ENCODE results near the gene SYNE3. TPM values are rescaled to one million over a fixed set of nuclear protein-coding genes. Genes with fewer than 3 reads are reported as not detected.

The SYNE3 gene
- total RNA-seq, 2 experiments from 2014 or later: 38.0 to 38.8 TPM

GRCh38 chr14:95533822-95534221, 17.4 kb upstream of the SYNE3 start:
- Mint-ChIP-seq H3K27ac (peak overlapping the region; percentile 97), H3K27me3 (no peaks in the 10 kb centered on the region), H3K36me3 (peaks cover 39% of the 10 kb centered on the region), H3K4me1 (peaks cover 57% of the 10 kb centered on the region), H3K4me3 (peak overlapping the region; percentile 98), H3K9me3 (no peaks in the 10 kb centered on the region)
- no peak for DNase-seq

GRCh38 chr14:95533391-95533821, 17.0 kb upstream of the SYNE3 start:
- DNase-seq: no peak
- peak overlapping the region; percentile 98 for H3K4me3 Mint-ChIP-seq
- H3K27ac Mint-ChIP-seq: peak overlapping the region; percentile 97
- peaks cover 39% of the 10 kb centered on the region for H3K36me3 Mint-ChIP-seq
- no peaks in the 10 kb centered on the region for H3K27me3 Mint-ChIP-seq
- H3K4me1 Mint-ChIP-seq: peaks cover 53% of the 10 kb centered on the region
- H3K9me3 Mint-ChIP-seq: no peaks in the 10 kb centered on the region

- peaks cover 39% of the 10 kb centered on the region for H3K36me3 Mint-ChIP-seq
- H3K4me3 Mint-ChIP-seq: peak overlapping the region; percentile 98
- H3K27me3 Mint-ChIP-seq: no peaks in the 10 kb centered on the region
- H3K4me1 Mint-ChIP-seq: peaks cover 49% of the 10 kb centered on the region
- no peak for DNase-seq
- H3K9me3 Mint-ChIP-seq: no peaks in the 10 kb centered on the region
- H3K27ac Mint-ChIP-seq: peak overlapping the region; percentile 65
These were observed 15.5 kb upstream of the SYNE3 start for GRCh38 chr14:95531969-95532368.

GRCh38 chr14:95531473-95531872, 15.0 kb upstream of the SYNE3 start:
- H3K9me3 Mint-ChIP-seq: no peaks in the 10 kb centered on the region
- no peak overlapping the region for H3K27ac Mint-ChIP-seq
- H3K4me1 Mint-ChIP-seq: peaks cover 49% of the 10 kb centered on the region
- H3K27me3 Mint-ChIP-seq: no peaks in the 10 kb centered on the region
- peaks cover 39% of the 10 kb centered on the region for H3K36me3 Mint-ChIP-seq
- H3K4me3 Mint-ChIP-seq: peak overlapping the region; percentile 8
- DNase-seq: no peak

- Mint-ChIP-seq H3K36me3 (peaks cover 36% of the 10 kb centered on the region), H3K27me3 (no peaks in the 10 kb centered on the region), H3K4me3 (peak overlapping the region; percentile 56), H3K27ac (peak overlapping the region; percentile 17), H3K9me3 (no peaks in the 10 kb centered on the region), H3K4me1 (peaks cover 49% of the 10 kb centered on the region)
- no peak for DNase-seq
These were observed 14.2 kb upstream of the SYNE3 start for GRCh38 chr14:95530473-95531276.

- Mint-ChIP-seq H3K36me3 (peaks cover 33% of the 10 kb centered on the region), H3K27ac (peak overlapping the region; percentile 52), H3K4me1 (peaks cover 62% of the 10 kb centered on the region), H3K27me3 (no peaks in the 10 kb centered on the region), H3K9me3 (no peaks in the 10 kb centered on the region), H3K4me3 (no peak overlapping the region)
- DNase-seq: no peak
These were observed 12.8 kb upstream of the SYNE3 start for GRCh38 chr14:95529216-95529615.

- H3K4me3 Mint-ChIP-seq: peak overlapping the region; percentile 29
- peaks cover 19% of the 10 kb centered on the region for H3K36me3 Mint-ChIP-seq
These were observed 11.0 kb upstream of the SYNE3 start for GRCh38 chr14:95527387-95528002.

GRCh38 chr14:95526483-95527386, 10.3 kb upstream of the SYNE3 start:
- H3K4me3 Mint-ChIP-seq: peak overlapping the region; percentile 29
- H3K27ac Mint-ChIP-seq: peak overlapping the region; percentile 93

More at GRCh38 chr14:95527387-95528002, 11.0 kb upstream of the SYNE3 start:
- no peaks in the 10 kb centered on the region for H3K9me3 Mint-ChIP-seq
- H3K27ac Mint-ChIP-seq: peak overlapping the region; percentile 93
- DNase-seq: no peak
- H3K4me1 Mint-ChIP-seq: peaks cover 71% of the 10 kb centered on the region
- no peaks in the 10 kb centered on the region for H3K27me3 Mint-ChIP-seq

GRCh38 chr14:95525999-95526398, 9.5 kb upstream of the SYNE3 start:
- H3K4me3 Mint-ChIP-seq: no peak overlapping the region
- peak overlapping the region; percentile 99 for H3K27ac Mint-ChIP-seq
- H3K4me1 Mint-ChIP-seq: peaks cover 68% of the 10 kb centered on the region

More at GRCh38 chr14:95526483-95527386, 10.3 kb upstream of the SYNE3 start:
- Mint-ChIP-seq H3K27me3 (no peaks in the 10 kb centered on the region), H3K9me3 (no peaks in the 10 kb centered on the region), H3K4me1 (peaks cover 71% of the 10 kb centered on the region), H3K36me3 (peaks cover 16% of the 10 kb centered on the region)
- no peak for DNase-seq

GRCh38 chr14:95524706-95525512, 8.5 kb upstream of the SYNE3 start:
- H3K9me3 Mint-ChIP-seq: no peaks in the 10 kb centered on the region
- peak overlapping the region; percentile 99 for H3K27ac Mint-ChIP-seq
- peak overlapping the region; percentile 77 for H3K4me3 Mint-ChIP-seq
- H3K27me3 Mint-ChIP-seq: no peaks in the 10 kb centered on the region
- peaks cover 7% of the 10 kb centered on the region for H3K36me3 Mint-ChIP-seq
- DNase-seq: no peak
- peaks cover 63% of the 10 kb centered on the region for H3K4me1 Mint-ChIP-seq

More at GRCh38 chr14:95525999-95526398, 9.5 kb upstream of the SYNE3 start:
- Mint-ChIP-seq H3K9me3 (no peaks in the 10 kb centered on the region), H3K36me3 (peaks cover 13% of the 10 kb centered on the region), H3K27me3 (no peaks in the 10 kb centered on the region)
- no peak for DNase-seq

- Mint-ChIP-seq H3K9me3 (no peaks in the 10 kb centered on the region), H3K36me3 (peaks cover 4% of the 10 kb centered on the region), H3K27ac (peak overlapping the region; percentile 99), H3K4me1 (peaks cover 73% of the 10 kb centered on the region), H3K27me3 (no peaks in the 10 kb centered on the region), H3K4me3 (peak overlapping the region; percentile 77)
- peak; percentile 67 for DNase-seq
These were observed 7.5 kb upstream of the SYNE3 start for GRCh38 chr14:95523815-95524448.

GRCh38 chr14:95523051-95523814, 6.8 kb upstream of the SYNE3 start:
- Mint-ChIP-seq H3K4me1 (peaks cover 80% of the 10 kb centered on the region), H3K27ac (peak overlapping the region; percentile 99), H3K36me3 (peaks cover 3% of the 10 kb centered on the region)

GRCh38 chr14:95522556-95522955, 6.1 kb upstream of the SYNE3 start:
- no peaks in the 10 kb centered on the region for H3K9me3 Mint-ChIP-seq
- DNase-seq: no peak
- peak overlapping the region; percentile 77 for H3K4me3 Mint-ChIP-seq
- peaks cover 86% of the 10 kb centered on the region for H3K4me1 Mint-ChIP-seq
- H3K27me3 Mint-ChIP-seq: no peaks in the 10 kb centered on the region
- H3K36me3 Mint-ChIP-seq: peaks cover 3% of the 10 kb centered on the region
- peak overlapping the region; percentile 99 for H3K27ac Mint-ChIP-seq

More at GRCh38 chr14:95523051-95523814, 6.8 kb upstream of the SYNE3 start:
- no peaks in the 10 kb centered on the region for H3K27me3 Mint-ChIP-seq
- peak overlapping the region; percentile 77 for H3K4me3 Mint-ChIP-seq
- peak; percentile 70 for DNase-seq
- H3K9me3 Mint-ChIP-seq: no peaks in the 10 kb centered on the region
